DOHH2 (cell line): ENCODE results near the gene RNF39.

Experiments
- CTCF ChIP-seq: fragments of 200-600 bp; sonication (generic); IDR thresholded peaks from one replicate; pipeline ENCODE4 v1.5.1; 2014; ENCODE audit warnings: antibody characterized with exemption, mild to moderate bottlenecking, low read depth, low read length; ENCODE audit not compliant: poor library complexity, severe bottlenecking
- EZH2phosphoT487 ChIP-seq: fragments of 200-600 bp; sonication (generic); IDR thresholded peaks from 2 replicates; pipeline ENCODE4 v1.6.1; 2017; ENCODE audit warnings: borderline replicate concordance, mild to moderate bottlenecking, antibody characterized with exemption, low read length, moderate library complexity, mixed read lengths

- TF ChIP-seq CTCF = no peak
- TF ChIP-seq EZH2phosphoT487 = no peak
Measured at GRCh38 chr6:30116724-30117123, 41.2 kb upstream of the RNF39 start.
